Measurements from ENCODE around the gene FZD2. TPM values are rescaled to one million over a fixed set of nuclear protein-coding genes. Genes with fewer than 3 reads are reported as not detected.

FZD2 gene
- total RNA-seq, 2 donors from 2014 or later = 3.3 to 10.1 TPM

GRCh38 chr17:44591206-44591605 is 33.9 kb downstream of the FZD2 start:
- H3K27ac ChIP-seq = no peak overlapping the region
- no peaks in the 10 kb centered on the region for H3K4me1 ChIP-seq (replicated peaks)
- no peak overlapping the region for H3K4me3 ChIP-seq
- H3K27me3 ChIP-seq (replicated peaks; ENCODE audit: insufficient read depth) = no peaks in the 10 kb centered on the region
- intact Hi-C loops (cut with DNase I) = no loop called here
- H3K36me3 ChIP-seq = no peaks in the 10 kb centered on the region
- no peaks in the 10 kb centered on the region for H3K9me3 ChIP-seq
- TF ChIP-seq CTCF (IDR thresholded peaks at IDR 0.05) = no peak
- TF ChIP-seq POLR2A (IDR thresholded peaks at IDR 0.05) = no peak
- no peak for TF ChIP-seq POLR2AphosphoS5 (IDR thresholded peaks at IDR 0.05)
- no peak for DNase-seq (ENCODE audit: low spot score)
- WGBS = 64% methylated on average over 4 of the region's 4 CpGs

- intact Hi-C loops (cut with DNase I) = no loop called here
- Histone ChIP-seq H3K9me3 (no peaks in the 10 kb centered on the region), H3K36me3 (no peaks in the 10 kb centered on the region), H3K4me1 (replicated peaks) (no peaks in the 10 kb centered on the region), H3K4me3 (no peak overlapping the region), H3K27ac (no peak overlapping the region), H3K27me3 (replicated peaks; ENCODE audit: insufficient read depth) (no peaks in the 10 kb centered on the region)
- DNase-seq (ENCODE audit: low spot score) = no peak
- 50% methylated on average over 6 of the region's 6 CpGs for WGBS
- TF ChIP-seq CTCF (IDR thresholded peaks at IDR 0.05) (no peak), POLR2AphosphoS5 (IDR thresholded peaks at IDR 0.05) (no peak), POLR2A (IDR thresholded peaks at IDR 0.05) (no peak)
Observed at GRCh38 chr17:44593156-44593555, 35.9 kb downstream of the FZD2 start.

- no peaks in the 10 kb centered on the region for H3K36me3 ChIP-seq
- WGBS = 51% methylated on average over 10 of the region's 10 CpGs
- no peaks in the 10 kb centered on the region for H3K9me3 ChIP-seq
- intact Hi-C loops (cut with DNase I) = no loop called here
- H3K27me3 ChIP-seq (replicated peaks; ENCODE audit: insufficient read depth) = no peaks in the 10 kb centered on the region
- no peak for DNase-seq (ENCODE audit: low spot score)
- H3K4me1 ChIP-seq (replicated peaks) = no peaks in the 10 kb centered on the region
- no peak for TF ChIP-seq CTCF (IDR thresholded peaks at IDR 0.05)
- TF ChIP-seq POLR2AphosphoS5 (IDR thresholded peaks at IDR 0.05) = no peak
- no peak for TF ChIP-seq POLR2A (IDR thresholded peaks at IDR 0.05)
- no peak overlapping the region for H3K4me3 ChIP-seq
- no peak overlapping the region for H3K27ac ChIP-seq
Observed at GRCh38 chr17:44595216-44595775, 38.0 kb downstream of the FZD2 start.

GRCh38 chr17:44598329-44598728 is 41.0 kb downstream of the FZD2 start:
- Histone ChIP-seq H3K36me3 (no peaks in the 10 kb centered on the region), H3K4me1 (replicated peaks) (no peaks in the 10 kb centered on the region), H3K27me3 (replicated peaks; ENCODE audit: insufficient read depth) (no peaks in the 10 kb centered on the region), H3K27ac (no peak overlapping the region), H3K4me3 (no peak overlapping the region), H3K9me3 (no peaks in the 10 kb centered on the region)
- WGBS = 89% methylated on average over 5 of the region's 5 CpGs
- intact Hi-C loops (cut with DNase I) = no loop called here
- no peak for TF ChIP-seq POLR2A (IDR thresholded peaks at IDR 0.05)
- TF ChIP-seq POLR2AphosphoS5 (IDR thresholded peaks at IDR 0.05) = no peak
- no peak for TF ChIP-seq CTCF (IDR thresholded peaks at IDR 0.05)
- DNase-seq (ENCODE audit: low spot score) = no peak

GRCh38 chr17:44598932-44599297 is 41.6 kb downstream of the FZD2 start:
- H3K4me3 ChIP-seq = no peak overlapping the region
- intact Hi-C loops (cut with DNase I) = no loop called here
- H3K4me1 ChIP-seq (replicated peaks) = no peaks in the 10 kb centered on the region
- no peaks in the 10 kb centered on the region for H3K36me3 ChIP-seq
- 95% methylated on average over 2 of the region's 2 CpGs for WGBS
- H3K27me3 ChIP-seq (replicated peaks; ENCODE audit: insufficient read depth) = no peaks in the 10 kb centered on the region
- no peaks in the 10 kb centered on the region for H3K9me3 ChIP-seq
- no peak for TF ChIP-seq CTCF (IDR thresholded peaks at IDR 0.05)
- no peak for TF ChIP-seq POLR2AphosphoS5 (IDR thresholded peaks at IDR 0.05)
- no peak overlapping the region for H3K27ac ChIP-seq
- DNase-seq (ENCODE audit: low spot score) = no peak
